Activated B cell treated with CpG ODN at 0.5 μM for 24 hours (primary cell): ENCODE measurements around the gene NKAIN2. TPM values are rescaled to one million over a fixed set of nuclear protein-coding genes. Genes with fewer than 3 reads are reported as not detected.

Experiments used
- ATAC-seq: fragments of 200-7000 bp; cut with Tn5 transposase; one replicate; pipeline ENCODE4 v1.10.0; 2021; ENCODE audit warnings: low read depth, mild to moderate bottlenecking, moderate library complexity
- CTCF ChIA-PET: fragments of 350-600 bp; sonication (Branson Sonifier 250); formaldehyde crosslinking; loops from one replicate; lab custom pipeline; 2021; ENCODE audit warnings: antibody characterized with exemption; lab: Charles Lee
- POLR2A ChIA-PET: fragments of 350-600 bp; sonication (Branson Sonifier 250); formaldehyde crosslinking; loops from one replicate; lab custom pipeline; 2021; ENCODE audit warnings: antibody characterized with exemption; lab: Charles Lee
- DNase-seq: peaks from one replicate; pipeline ENCODE4 v3.0.0; 2022
- H3K27ac Mint-ChIP-seq: one replicate; pipeline ENCODE4 v1.8.0; 2020; ENCODE audit warnings: mixed read lengths
- H3K27me3 Mint-ChIP-seq: one replicate; pipeline ENCODE4 v1.8.0; 2021; ENCODE audit warnings: mixed read lengths
- H3K36me3 Mint-ChIP-seq: one replicate; pipeline ENCODE4 v1.8.0; 2021; ENCODE audit warnings: low read depth, mixed read lengths
- H3K4me1 Mint-ChIP-seq: one replicate; pipeline ENCODE4 v1.8.0; 2021; ENCODE audit warnings: mixed read lengths
- H3K4me3 Mint-ChIP-seq: one replicate; pipeline ENCODE4 v1.8.0; 2020; ENCODE audit warnings: mild to moderate bottlenecking, mixed read lengths
- H3K9me3 Mint-ChIP-seq: one replicate; pipeline ENCODE4 v1.8.0; 2020; ENCODE audit warnings: mixed read lengths
- CTCF ChIP-seq: fragments of 200-600 bp; IDR thresholded peaks from one replicate; pipeline ENCODE4 v1.8.0; 2022; ENCODE audit warnings: antibody characterized with exemption, mild to moderate bottlenecking
- intact Hi-C: fragments of 100-400 bp; cut with micrococcal nuclease; formaldehyde crosslinking; loops from one replicate; pipeline ENCODE4 v1.15.1; 2024
- total RNA-seq: library from RNA; stranded (reverse); gene quantifications from 2 replicates; pipeline ENCODE4 v1.2.3, GENCODE V29; 2022

Gene NKAIN2
- total RNA-seq, 1 donor from 2014 or later, result not detected

GRCh38 chr6:123994891-123995635 is 191.4 kb downstream of the NKAIN2 start:
- Mint-ChIP-seq H3K36me3 (no peaks in the 10 kb centered on the region), H3K4me1 (no peaks in the 10 kb centered on the region), H3K4me3 (no peak overlapping the region), H3K27ac (no peak overlapping the region), H3K9me3 (peaks cover 4% of the 10 kb centered on the region), H3K27me3 (no peaks in the 10 kb centered on the region)
- no peak for ATAC-seq
- intact Hi-C loops, result no loop called here
- ChIA-PET POLR2A (no interaction called here), CTCF (no interaction called here)
- no peak for TF ChIP-seq CTCF
- DNase-seq, result no peak

GRCh38 chr6:123997223-123997622 is 193.6 kb downstream of the NKAIN2 start:
- no peak for ATAC-seq
- H3K9me3 Mint-ChIP-seq, result peaks cover 2% of the 10 kb centered on the region
- H3K27ac Mint-ChIP-seq, result no peak overlapping the region
- TF ChIP-seq CTCF, result no peak
- H3K4me3 Mint-ChIP-seq, result no peak overlapping the region
- no peak for DNase-seq
- intact Hi-C loops, result no loop called here
- CTCF ChIA-PET, result no interaction called here
- no peaks in the 10 kb centered on the region for H3K4me1 Mint-ChIP-seq
- H3K36me3 Mint-ChIP-seq, result no peaks in the 10 kb centered on the region
- POLR2A ChIA-PET, result no interaction called here
- H3K27me3 Mint-ChIP-seq, result no peaks in the 10 kb centered on the region

- no peaks in the 10 kb centered on the region for H3K4me1 Mint-ChIP-seq
- no peak for ATAC-seq
- H3K27ac Mint-ChIP-seq, result no peak overlapping the region
- H3K27me3 Mint-ChIP-seq, result no peaks in the 10 kb centered on the region
- no peak for TF ChIP-seq CTCF
- peaks cover 2% of the 10 kb centered on the region for H3K9me3 Mint-ChIP-seq
- H3K36me3 Mint-ChIP-seq, result no peaks in the 10 kb centered on the region
- DNase-seq, result no peak
- CTCF ChIA-PET, result no interaction called here
- H3K4me3 Mint-ChIP-seq, result no peak overlapping the region
- intact Hi-C loops, result no loop called here
- POLR2A ChIA-PET, result no interaction called here
These were observed 198.9 kb downstream of the NKAIN2 start for GRCh38 chr6:124002377-124003081.

- Mint-ChIP-seq H3K27ac (no peak overlapping the region), H3K27me3 (no peaks in the 10 kb centered on the region), H3K36me3 (no peaks in the 10 kb centered on the region), H3K4me1 (no peaks in the 10 kb centered on the region), H3K4me3 (no peak overlapping the region), H3K9me3 (peaks cover 3% of the 10 kb centered on the region)
- ATAC-seq, result no peak
- intact Hi-C loops, result no loop called here
- no peak for TF ChIP-seq CTCF
- ChIA-PET CTCF (no interaction called here), POLR2A (no interaction called here)
- DNase-seq, result no peak
These were observed 203.6 kb downstream of the NKAIN2 start for GRCh38 chr6:124007266-124007665.
